Renal pelvis (tissue), 4 donors: Measurements from ENCODE around the gene IFT20. TPM values are rescaled to one million over a fixed set of nuclear protein-coding genes. Genes with fewer than 3 reads are reported as not detected.
A peak's percentile ranks its signal among the peaks of the same experiment; 100 is the strongest.

Experiments
- DNase-seq: peaks from one replicate; pipeline ENCODE4 v3.0.0-alpha.2; 2013
- polyA plus RNA-seq, 3 donors: library from polyadenylated mRNA; unstranded; fragments of 120-200 nt; gene quantifications; one replicate each; pipeline ENCODE4 v1.2.1, GENCODE V29; 2013; ENCODE audit not compliant: insufficient read length in 3 of 3

IFT20 gene
- polyA plus RNA-seq, 3 donors = 50.6 to 58.9 (median 54.0) TPM

DNA sequence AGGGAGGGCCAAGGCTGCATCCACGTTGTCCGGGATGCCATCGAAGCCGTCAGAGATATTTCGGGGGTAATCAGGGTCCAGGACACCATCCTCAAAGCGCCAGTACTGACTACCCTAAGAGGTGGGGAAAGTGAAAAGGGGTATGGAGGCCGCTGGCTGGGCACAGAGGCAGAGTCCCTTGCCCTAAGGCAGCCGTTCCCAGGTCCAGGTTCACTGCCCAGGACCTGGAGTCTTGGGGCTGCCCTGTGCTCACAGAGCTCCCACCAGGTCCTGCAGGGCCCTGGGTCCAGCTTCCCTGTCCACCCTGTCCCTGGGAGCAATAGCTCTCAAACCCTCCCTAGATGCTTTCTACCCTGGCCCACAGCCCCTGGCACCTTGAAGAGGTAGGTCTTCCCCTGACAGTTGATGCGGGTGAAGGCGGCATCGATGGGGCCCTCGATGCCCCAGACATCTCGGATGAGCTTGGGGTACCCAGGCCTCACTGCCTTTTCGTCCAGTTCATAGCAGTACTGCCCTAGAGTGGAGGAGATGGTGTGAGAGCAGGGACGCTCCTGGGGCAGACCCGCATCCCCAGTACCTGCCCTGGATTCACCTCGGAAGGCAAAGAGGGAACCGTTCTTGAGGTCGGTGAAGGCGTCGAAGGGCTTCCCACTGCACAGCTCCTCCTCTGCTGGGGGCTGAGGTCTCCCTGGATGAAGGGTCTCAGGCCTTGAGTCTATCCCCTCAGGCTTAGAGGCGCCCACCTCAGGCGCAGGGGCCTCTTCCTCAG, 33.8 kb upstream of the IFT20 start:
- no peak for DNase-seq

DNA sequence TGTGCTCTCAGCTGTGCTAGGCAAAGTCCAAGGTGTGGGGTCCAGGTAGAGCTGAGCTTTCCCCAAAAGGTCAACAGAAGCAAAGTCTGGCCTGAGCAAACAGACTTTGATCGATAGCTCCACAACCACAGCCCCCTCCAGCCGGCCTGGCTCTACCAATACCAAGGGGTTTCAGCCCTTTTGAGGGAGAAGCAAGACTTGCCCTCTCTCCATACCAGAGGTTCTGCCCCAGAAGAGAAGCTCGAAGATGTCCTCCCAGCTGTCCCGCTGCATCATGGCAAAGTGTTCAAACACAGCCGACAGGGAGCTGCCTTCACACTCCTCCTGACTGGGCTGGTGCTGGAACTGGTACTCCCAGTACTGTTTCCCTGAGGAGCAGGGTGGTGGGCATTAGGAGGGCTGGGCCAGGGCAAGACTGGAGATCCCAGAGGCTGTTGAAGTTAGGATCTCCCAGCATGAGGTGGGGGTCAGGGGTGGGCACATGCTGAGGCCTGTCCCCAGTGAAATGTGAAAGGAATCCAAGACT, 33.1 kb upstream of the IFT20 start:
- no peak for DNase-seq

DNA sequence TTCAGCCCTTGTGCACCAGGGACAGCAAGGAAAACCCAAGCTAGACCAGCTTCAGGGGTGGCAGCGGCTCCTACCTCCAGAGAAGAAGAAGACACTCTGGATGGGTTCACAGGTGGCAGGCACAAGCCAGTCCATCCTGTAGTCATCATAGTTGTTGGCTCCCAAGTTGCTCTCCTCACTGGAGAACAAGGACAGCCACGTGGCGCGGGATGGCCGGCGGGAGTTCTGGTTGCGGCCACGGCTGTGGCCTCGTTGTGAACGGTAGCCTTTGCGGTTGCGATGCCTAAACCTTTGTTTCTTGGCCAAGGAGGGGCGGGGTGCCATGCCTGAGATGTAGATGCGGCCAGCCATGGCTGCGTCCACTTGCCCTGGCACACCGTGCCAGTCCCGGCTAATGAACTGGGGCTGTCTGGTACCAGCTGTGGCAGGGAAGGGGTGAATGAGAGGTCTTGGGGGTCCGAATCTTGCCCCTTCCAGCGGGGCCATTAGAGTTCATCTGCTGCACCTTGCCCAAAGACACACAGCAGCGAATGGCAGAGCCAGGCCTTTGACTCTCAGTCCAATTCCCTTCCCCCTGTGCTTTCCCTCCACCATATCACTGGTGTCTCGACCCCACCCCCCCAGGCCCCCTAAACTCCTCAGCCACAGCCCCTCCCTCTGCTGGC, 32.5 kb upstream of the IFT20 start:
- no peak for DNase-seq

- no peak for DNase-seq
These were observed 31.3 kb upstream of the IFT20 start for GRCh38 chr17:28366605-28367004.

DNA sequence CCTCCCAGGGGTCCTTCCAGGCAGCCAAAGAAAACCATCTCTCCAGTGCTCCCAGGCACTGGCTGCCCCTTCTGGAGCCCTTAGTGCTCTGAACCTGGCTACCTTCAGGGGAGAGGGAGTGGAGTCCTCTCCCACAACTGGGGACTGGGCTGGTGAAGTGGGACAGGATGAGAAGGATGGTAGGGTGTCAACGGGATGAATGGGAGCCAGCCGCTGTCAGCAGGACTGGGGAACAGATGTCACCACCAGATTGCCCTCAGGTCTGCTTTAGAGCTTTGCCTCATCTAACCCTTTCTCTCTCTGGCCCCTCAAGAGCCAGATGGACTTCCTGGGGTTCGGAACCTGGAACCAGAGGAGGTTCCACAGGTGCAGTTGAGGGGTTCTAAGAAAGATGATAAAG, 30.2 kb upstream of the IFT20 start:
- DNase-seq = no peak

GRCh38 chr17:28364665-28365363, 29.5 kb upstream of the IFT20 start, which contains the start of gene SEBOX:
SEBOX (minus strand) TSS chr17:28365199; CDS start chr17:28365151, 48 bp downstream.
- no peak for DNase-seq

- DNase-seq = no peak
These were observed 28.7 kb upstream of the IFT20 start for GRCh38 chr17:28363776-28364650.

DNA sequence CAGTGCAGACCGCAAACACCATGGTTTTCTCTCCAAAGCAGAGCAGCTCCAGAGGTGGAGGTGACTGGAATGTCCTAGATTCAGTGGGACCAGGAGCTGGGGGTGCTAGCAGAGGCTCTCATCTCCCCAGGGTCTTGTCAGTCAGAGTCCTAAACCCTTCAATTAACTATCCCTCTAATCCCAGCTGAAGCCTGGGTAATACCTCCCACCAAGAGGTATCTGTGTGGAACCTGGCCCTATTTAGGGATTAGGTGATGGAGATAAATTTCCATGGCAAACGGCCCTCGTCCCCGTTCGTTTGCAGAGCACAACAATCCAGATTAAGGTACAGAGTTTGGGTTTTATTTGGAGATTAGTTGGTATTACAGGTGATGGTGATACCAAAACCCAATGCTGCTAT, 27.9 kb upstream of the IFT20 start:
- DNase-seq = no peak

- DNase-seq = no peak
These were observed 22.6 kb upstream of the IFT20 start for GRCh38 chr17:28357901-28358197.

GRCh38 chr17:28357061-28357900, 22.0 kb upstream of the IFT20 start, which contains the start of gene POLDIP2:
POLDIP2 (minus strand) TSS chr17:28357527; CDS start chr17:28357448, 79 bp downstream.
- peak; percentile 95 for DNase-seq

DNA sequence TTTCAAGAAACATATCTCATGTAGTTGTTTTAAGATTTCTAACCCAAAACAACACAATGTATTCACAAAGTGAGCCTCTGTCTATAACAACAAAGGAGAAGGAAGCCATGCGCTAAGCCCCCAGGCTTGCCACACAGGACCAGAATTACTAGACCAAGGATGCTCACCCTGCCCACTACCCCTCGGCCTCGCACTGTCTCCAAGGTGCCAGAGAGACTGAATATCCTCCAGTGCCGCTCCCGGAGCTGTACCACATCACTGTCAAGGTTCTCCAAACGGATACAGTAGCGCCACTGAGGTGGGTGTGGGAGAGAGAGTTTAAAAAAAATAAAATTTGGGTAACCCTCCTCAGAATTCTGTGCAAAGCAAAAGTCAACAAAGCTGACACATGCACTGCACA, 15.0 kb upstream of the IFT20 start:
- DNase-seq = no peak

DNA sequence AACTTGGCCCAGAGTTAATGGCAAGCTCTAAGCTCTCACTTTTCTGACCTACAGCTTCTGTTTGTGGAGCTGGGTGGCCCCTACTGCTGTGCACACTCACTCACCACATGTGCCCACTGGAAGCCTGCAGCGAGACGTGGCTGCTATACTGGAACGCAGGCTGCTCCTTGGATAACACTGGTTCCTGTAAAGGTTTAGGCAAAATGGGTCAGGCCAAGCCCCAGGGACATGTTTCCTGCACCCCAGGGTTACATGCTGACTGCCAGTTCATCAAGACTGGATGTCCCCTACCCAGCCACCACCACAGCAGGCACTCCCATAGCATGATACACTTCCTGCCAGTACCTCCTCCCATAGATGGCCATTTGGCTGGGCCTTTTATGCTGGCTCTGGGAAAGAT, 13.7 kb upstream of the IFT20 start:
- no peak for DNase-seq

- no peak for DNase-seq
These were observed 12.1 kb upstream of the IFT20 start for GRCh38 chr17:28347261-28347891.

DNA sequence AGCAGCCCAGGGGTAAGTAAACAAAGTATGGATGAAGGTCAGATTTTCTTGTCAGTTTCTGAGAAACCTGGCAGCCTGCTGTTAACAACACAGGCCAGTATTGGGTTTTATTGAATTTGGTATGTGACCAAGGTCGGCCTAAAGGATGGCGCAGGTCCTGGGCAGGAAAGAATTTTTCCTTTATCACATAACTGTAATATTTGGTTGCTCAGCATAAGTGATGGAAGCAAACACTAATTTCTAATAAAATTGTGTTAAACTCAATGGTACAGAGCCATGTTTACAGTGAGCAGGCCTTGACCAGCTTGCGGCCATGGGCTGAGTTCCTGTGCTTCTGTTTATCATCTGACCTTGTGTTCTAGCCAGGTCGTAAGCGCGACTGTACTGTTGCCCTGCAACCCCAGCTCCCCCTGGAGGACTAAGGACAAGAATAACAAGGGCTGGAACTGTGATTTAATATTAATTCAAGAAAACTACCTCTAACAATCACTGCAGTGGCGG, 11.5 kb upstream of the IFT20 start:
- DNase-seq = no peak

DNA sequence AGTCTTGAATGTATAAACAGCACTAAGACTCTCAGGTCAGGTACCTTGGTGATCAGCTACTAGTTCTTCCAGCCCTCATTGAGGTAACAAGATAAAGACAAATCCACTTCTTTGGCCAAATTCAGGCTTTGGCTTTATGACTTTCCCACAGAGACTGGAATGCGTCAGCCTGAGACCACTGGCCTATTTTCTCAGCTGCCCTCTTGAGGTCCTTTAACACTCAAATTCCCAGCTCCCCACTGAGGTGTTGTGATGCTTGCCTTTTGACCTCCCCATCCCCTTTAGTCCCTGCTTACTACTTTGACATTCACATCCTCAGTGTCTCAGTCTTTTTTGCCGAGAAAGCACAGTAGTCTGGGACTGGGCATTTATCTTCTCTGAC, 10.9 kb upstream of the IFT20 start:
- no peak for DNase-seq

DNA sequence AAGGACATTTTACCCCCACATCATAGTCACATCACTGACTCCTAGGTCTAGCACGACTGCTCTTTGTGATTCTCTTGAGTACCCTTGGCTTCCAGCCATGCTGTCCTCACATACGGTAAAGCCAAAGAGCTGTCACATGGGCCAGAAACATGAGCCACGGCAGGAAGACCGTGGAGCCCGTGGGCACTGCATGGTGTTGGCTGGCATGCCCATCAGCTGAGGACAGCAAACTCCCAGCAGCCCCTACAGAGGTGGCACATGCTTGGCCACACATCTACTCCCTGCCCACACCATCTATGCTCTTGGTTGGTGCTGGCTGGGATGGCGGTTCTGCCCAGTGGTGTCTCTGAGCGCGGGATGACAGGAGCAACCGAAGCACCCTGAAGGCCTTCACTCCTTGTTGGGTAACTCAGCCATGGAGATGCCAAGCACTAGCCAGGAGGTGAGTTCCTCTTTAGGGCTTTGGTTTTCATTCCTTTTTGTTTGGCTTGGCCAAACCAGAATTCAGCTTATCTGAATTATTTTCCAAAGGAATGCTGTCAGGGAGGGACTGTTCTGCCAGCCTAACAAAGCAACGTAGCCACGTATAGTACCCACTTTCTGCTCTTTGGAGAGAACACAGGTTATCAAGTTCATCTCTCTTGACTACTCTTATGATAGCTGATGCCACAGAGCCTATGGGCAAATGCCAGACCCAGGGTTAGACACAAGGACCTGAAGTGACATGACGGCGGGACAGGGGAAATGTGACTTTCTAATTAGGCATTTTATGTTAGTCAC, 10.3 kb upstream of the IFT20 start:
- DNase-seq = no peak

DNA sequence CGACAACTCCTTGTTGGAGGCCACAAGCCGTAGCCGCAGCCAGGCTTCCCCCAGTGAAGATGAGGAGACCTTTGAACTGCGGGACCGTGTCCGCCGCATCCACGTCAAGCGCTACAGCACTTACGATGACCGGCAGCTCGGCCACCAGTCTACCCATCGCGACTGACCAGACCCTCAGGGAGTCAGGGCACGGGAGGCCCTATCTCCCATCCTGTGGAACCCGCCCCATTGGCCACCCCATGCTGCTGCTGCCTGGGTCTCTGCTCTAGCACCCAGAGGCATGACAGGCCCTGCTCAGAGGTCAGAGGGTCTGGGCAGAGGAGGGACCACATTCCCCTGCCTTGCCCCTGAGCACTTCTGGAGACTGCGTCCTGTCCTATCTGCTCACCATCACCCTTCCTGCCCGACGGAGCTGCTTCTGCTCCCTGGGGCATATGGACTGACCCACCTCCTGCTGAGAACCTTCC, 9.2 kb upstream of the IFT20 start:
- DNase-seq = no peak

DNA sequence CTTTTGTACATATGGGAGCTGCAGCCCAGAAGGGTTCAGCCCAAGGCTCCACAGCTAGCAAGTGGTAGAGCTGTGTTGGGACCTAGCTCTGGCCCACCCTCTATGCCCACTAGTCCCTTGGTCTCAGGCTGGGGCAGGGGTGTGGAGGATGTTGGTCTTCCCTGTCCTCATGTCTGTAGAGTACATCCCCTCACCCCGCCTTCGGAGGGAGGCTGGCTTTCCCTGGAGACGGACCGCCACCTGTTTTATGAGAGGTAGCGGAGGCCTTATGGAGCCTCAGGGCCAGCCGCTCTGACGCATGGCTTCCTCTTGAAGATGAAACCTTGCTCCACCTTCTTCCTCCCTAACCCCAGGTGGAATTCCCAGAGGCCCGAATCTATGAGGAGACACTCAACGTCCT, 8.7 kb upstream of the IFT20 start:
- no peak for DNase-seq

DNA sequence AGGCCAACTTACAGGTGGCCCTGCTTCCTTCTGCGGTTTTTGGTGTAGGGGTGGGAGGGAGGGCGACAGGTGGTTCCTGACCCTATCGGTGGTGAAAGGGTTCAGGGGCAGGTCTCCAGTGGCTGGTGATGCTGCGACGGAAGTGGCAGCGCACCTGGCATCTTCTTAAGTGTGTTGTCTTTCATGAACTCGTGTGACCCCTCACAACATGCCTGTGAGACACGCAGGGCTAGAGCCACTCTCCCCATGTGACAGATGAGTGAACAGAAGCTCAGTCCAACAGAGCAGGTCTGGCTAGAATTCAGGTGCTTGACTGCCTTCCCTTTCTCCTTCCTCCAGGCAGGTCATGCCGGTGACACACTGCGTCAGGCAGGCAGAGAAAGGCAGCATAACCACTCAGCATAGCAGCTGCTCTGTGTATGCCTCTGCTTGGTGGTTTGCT, 8.2 kb upstream of the IFT20 start:
- no peak for DNase-seq
